Activated CD4-positive, alpha-beta T cell treated with anti-CD3 and anti-CD28 coated beads, Interleukin-2, amount 10 ng/mL, durations not matched to agents 7 days and 5 days (primary cell): ENCODE data around the gene ZC3H12D. TPM values are rescaled to one million over a fixed set of nuclear protein-coding genes. Genes with fewer than 3 reads are reported as not detected.
A peak's percentile ranks its signal among the peaks of the same experiment; 100 is the strongest.

Experiments
- CTCF ChIA-PET: fragments of 350-600 bp; sonication (Branson Sonifier 250); formaldehyde crosslinking; loops from one replicate; lab custom pipeline; 2021; ENCODE audit warnings: antibody characterized with exemption; lab: Charles Lee
- POLR2A ChIA-PET: fragments of 350-600 bp; sonication (Branson Sonifier 250); formaldehyde crosslinking; loops from one replicate; lab custom pipeline; 2021; ENCODE audit warnings: antibody characterized with exemption; lab: Charles Lee
- DNase-seq: peaks from one replicate; pipeline ENCODE4 v3.0.0-alpha.2; 2020
- H3K27ac Mint-ChIP-seq: one replicate; pipeline ENCODE4 v1.8.0; 2021; ENCODE audit warnings: mild to moderate bottlenecking, moderate library complexity, mixed read lengths
- H3K27me3 Mint-ChIP-seq: one replicate; pipeline ENCODE4 v1.8.0; 2021; ENCODE audit warnings: mixed read lengths
- H3K36me3 Mint-ChIP-seq: one replicate; pipeline ENCODE4 v1.8.0; 2021; ENCODE audit warnings: low read depth, mixed read lengths
- H3K4me1 Mint-ChIP-seq: one replicate; pipeline ENCODE4 v1.8.0; 2021; ENCODE audit warnings: mixed read lengths
- H3K4me3 Mint-ChIP-seq: one replicate; pipeline ENCODE4 v1.8.0; 2021; ENCODE audit warnings: mild to moderate bottlenecking, moderate library complexity, mixed read lengths
- H3K9me3 Mint-ChIP-seq: one replicate; pipeline ENCODE4 v1.8.0; 2021; ENCODE audit warnings: mixed read lengths
- total RNA-seq, 2 experiments: library from RNA; stranded (reverse); gene quantifications; one replicate each; pipeline ENCODE4 v1.2.3, GENCODE V29; 2021

ZC3H12D gene
- total RNA-seq, 2 experiments from 2014 or later: 10.7 to 16.5 TPM

- no peak overlapping the region for H3K4me3 Mint-ChIP-seq
- ChIA-PET POLR2A (no interaction called here), CTCF (interaction anchor here (0.8 to 2.7 kb wide), 15 partner anchors 8 to 407 kb away, joined by 3 to 29 read pairs (median 4); partner anchors contain the start of gene ZC3H12D)
- H3K36me3 Mint-ChIP-seq: no peaks in the 10 kb centered on the region
- no peaks in the 10 kb centered on the region for H3K9me3 Mint-ChIP-seq
- peaks cover 25% of the 10 kb centered on the region for H3K4me1 Mint-ChIP-seq
- H3K27me3 Mint-ChIP-seq: no peaks in the 10 kb centered on the region
- no peak for DNase-seq
- H3K27ac Mint-ChIP-seq: no peak overlapping the region
Measured at GRCh38 chr6:149433405-149433804, 51.4 kb downstream of the ZC3H12D start.

- Mint-ChIP-seq H3K27me3 (no peaks in the 10 kb centered on the region), H3K9me3 (no peaks in the 10 kb centered on the region), H3K36me3 (no peaks in the 10 kb centered on the region), H3K4me3 (no peak overlapping the region), H3K27ac (peak overlapping the region; percentile 78), H3K4me1 (peaks cover 14% of the 10 kb centered on the region)
- peak; percentile 92 for DNase-seq
- CTCF ChIA-PET: interaction anchor here (0.6 to 2.7 kb wide), 48 partner anchors 8 to 435 kb away, joined by 3 to 29 read pairs (median 6); partner anchors contain the start of gene ZC3H12D
- POLR2A ChIA-PET: interaction anchor here (0.7 kb wide), 1 partner anchor 348 kb away, joined by 5 read pairs; no protein-coding TSS in a partner anchor
Measured at GRCh38 chr6:149431905-149432775, 52.7 kb downstream of the ZC3H12D start.

- H3K27me3 Mint-ChIP-seq: no peaks in the 10 kb centered on the region
- POLR2A ChIA-PET: no interaction called here
- no peak for DNase-seq
- H3K4me3 Mint-ChIP-seq: no peak overlapping the region
- no peaks in the 10 kb centered on the region for H3K9me3 Mint-ChIP-seq
- H3K36me3 Mint-ChIP-seq: no peaks in the 10 kb centered on the region
- CTCF ChIA-PET: interaction anchor here (0.7 to 1.9 kb wide), 6 partner anchors 9 to 401 kb away, joined by 3 to 5 read pairs (median 4); no protein-coding TSS in a partner anchor
- H3K4me1 Mint-ChIP-seq: peaks cover 10% of the 10 kb centered on the region
- no peak overlapping the region for H3K27ac Mint-ChIP-seq
Measured at GRCh38 chr6:149429427-149430360, 55.1 kb downstream of the ZC3H12D start.

GRCh38 chr6:149428606-149429005 is 56.2 kb downstream of the ZC3H12D start:
- CTCF ChIA-PET: interaction anchor here (1.1 to 1.9 kb wide), 5 partner anchors 10 to 400 kb away, joined by 3 to 5 read pairs (median 4); no protein-coding TSS in a partner anchor
- Mint-ChIP-seq H3K4me3 (no peak overlapping the region), H3K9me3 (no peaks in the 10 kb centered on the region), H3K4me1 (peaks cover 10% of the 10 kb centered on the region), H3K27me3 (no peaks in the 10 kb centered on the region), H3K27ac (peak overlapping the region; percentile 14), H3K36me3 (no peaks in the 10 kb centered on the region)
- no peak for DNase-seq
- POLR2A ChIA-PET: no interaction called here

GRCh38 chr6:149425754-149426153 is 59.1 kb downstream of the ZC3H12D start:
- H3K4me3 Mint-ChIP-seq: no peak overlapping the region
- H3K4me1 Mint-ChIP-seq: peaks cover 5% of the 10 kb centered on the region
- no peaks in the 10 kb centered on the region for H3K36me3 Mint-ChIP-seq
- H3K27me3 Mint-ChIP-seq: no peaks in the 10 kb centered on the region
- no peaks in the 10 kb centered on the region for H3K9me3 Mint-ChIP-seq
- ChIA-PET POLR2A (no interaction called here), CTCF (interaction anchor here (0.9 to 2.1 kb wide), 5 partner anchors 8 to 394 kb away, joined by 3 to 8 read pairs (median 4); no protein-coding TSS in a partner anchor)
- peak; percentile 3 for DNase-seq
- no peak overlapping the region for H3K27ac Mint-ChIP-seq

- DNase-seq: peak; percentile 4
- H3K4me1 Mint-ChIP-seq: peaks cover 8% of the 10 kb centered on the region
- H3K9me3 Mint-ChIP-seq: no peaks in the 10 kb centered on the region
- ChIA-PET POLR2A (no interaction called here), CTCF (interaction anchor here (1.4 to 1.8 kb wide), 2 partner anchors 8 to 13 kb away, joined by 4 read pairs; no protein-coding TSS in a partner anchor)
- no peak overlapping the region for H3K27ac Mint-ChIP-seq
- no peak overlapping the region for H3K4me3 Mint-ChIP-seq
- no peaks in the 10 kb centered on the region for H3K27me3 Mint-ChIP-seq
- H3K36me3 Mint-ChIP-seq: no peaks in the 10 kb centered on the region
Measured at GRCh38 chr6:149425224-149425623, 59.6 kb downstream of the ZC3H12D start.

GRCh38 chr6:149423964-149424440 is 60.8 kb downstream of the ZC3H12D start:
- POLR2A ChIA-PET: no interaction called here
- H3K27ac Mint-ChIP-seq: no peak overlapping the region
- CTCF ChIA-PET: interaction anchor here (0.6 to 1.4 kb wide), 6 partner anchors 8 to 899 kb away, joined by 3 to 6 read pairs (median 3); no protein-coding TSS in a partner anchor
- H3K9me3 Mint-ChIP-seq: no peaks in the 10 kb centered on the region
- no peak for DNase-seq
- no peaks in the 10 kb centered on the region for H3K27me3 Mint-ChIP-seq
- H3K36me3 Mint-ChIP-seq: no peaks in the 10 kb centered on the region
- H3K4me3 Mint-ChIP-seq: no peak overlapping the region
- peaks cover 5% of the 10 kb centered on the region for H3K4me1 Mint-ChIP-seq

GRCh38 chr6:149422581-149422980 is 62.2 kb downstream of the ZC3H12D start:
- no peak for DNase-seq
- Mint-ChIP-seq H3K4me1 (peaks cover 9% of the 10 kb centered on the region), H3K27me3 (no peaks in the 10 kb centered on the region), H3K36me3 (no peaks in the 10 kb centered on the region), H3K4me3 (no peak overlapping the region), H3K9me3 (no peaks in the 10 kb centered on the region), H3K27ac (no peak overlapping the region)
- ChIA-PET CTCF (no interaction called here), POLR2A (no interaction called here)

- H3K27me3 Mint-ChIP-seq: no peaks in the 10 kb centered on the region
- peaks cover 3% of the 10 kb centered on the region for H3K9me3 Mint-ChIP-seq
- peaks cover 3% of the 10 kb centered on the region for H3K36me3 Mint-ChIP-seq
- H3K27ac Mint-ChIP-seq: no peak overlapping the region
- H3K4me1 Mint-ChIP-seq: peaks cover 12% of the 10 kb centered on the region
- DNase-seq: no peak
- POLR2A ChIA-PET: interaction anchor here (1.4 kb wide), 1 partner anchor 337 kb away, joined by 3 read pairs; no protein-coding TSS in a partner anchor
- CTCF ChIA-PET: interaction anchor here (0.5 to 2.3 kb wide), 6 partner anchors 8 to 389 kb away, joined by 3 to 16 read pairs (median 4); no protein-coding TSS in a partner anchor
- H3K4me3 Mint-ChIP-seq: no peak overlapping the region
Measured at GRCh38 chr6:149421132-149421531, 63.7 kb downstream of the ZC3H12D start.

GRCh38 chr6:149419696-149420404 is 65.0 kb downstream of the ZC3H12D start:
- Mint-ChIP-seq H3K27ac (no peak overlapping the region), H3K27me3 (no peaks in the 10 kb centered on the region), H3K9me3 (peaks cover 3% of the 10 kb centered on the region), H3K4me1 (peaks cover 17% of the 10 kb centered on the region), H3K36me3 (peaks cover 13% of the 10 kb centered on the region), H3K4me3 (no peak overlapping the region)
- no peak for DNase-seq
- CTCF ChIA-PET: interaction anchor here (0.6 to 2.3 kb wide), 12 partner anchors 8 to 388 kb away, joined by 3 to 16 read pairs (median 4); partner anchors contain the start of gene ZC3H12D
- POLR2A ChIA-PET: no interaction called here

- Mint-ChIP-seq H3K36me3 (peaks cover 54% of the 10 kb centered on the region), H3K4me3 (no peak overlapping the region), H3K27ac (no peak overlapping the region), H3K4me1 (peaks cover 18% of the 10 kb centered on the region), H3K27me3 (no peaks in the 10 kb centered on the region), H3K9me3 (peaks cover 3% of the 10 kb centered on the region)
- POLR2A ChIA-PET: no interaction called here
- no peak for DNase-seq
- CTCF ChIA-PET: no interaction called here
Measured at GRCh38 chr6:149414821-149415220, 70.0 kb downstream of the ZC3H12D start.
